C1 segment of cervical spinal cord (tissue), 14 donors: ENCODE data around the gene C1QL1.
A peak's percentile ranks its signal among the peaks of the same experiment; 100 is the strongest.

Experiments
- DNase-seq, 14 donors: peaks; one replicate each; lab custom pipeline; 2025; lab: John Stamatoyannopoulos, UW

Gene C1QL1

GRCh38 chr17:44915862-44916780, 52.0 kb downstream of the C1QL1 start:
- peak in 7 of 14 donors; percentile 41 to 91 (median 71) for DNase-seq

DNA sequence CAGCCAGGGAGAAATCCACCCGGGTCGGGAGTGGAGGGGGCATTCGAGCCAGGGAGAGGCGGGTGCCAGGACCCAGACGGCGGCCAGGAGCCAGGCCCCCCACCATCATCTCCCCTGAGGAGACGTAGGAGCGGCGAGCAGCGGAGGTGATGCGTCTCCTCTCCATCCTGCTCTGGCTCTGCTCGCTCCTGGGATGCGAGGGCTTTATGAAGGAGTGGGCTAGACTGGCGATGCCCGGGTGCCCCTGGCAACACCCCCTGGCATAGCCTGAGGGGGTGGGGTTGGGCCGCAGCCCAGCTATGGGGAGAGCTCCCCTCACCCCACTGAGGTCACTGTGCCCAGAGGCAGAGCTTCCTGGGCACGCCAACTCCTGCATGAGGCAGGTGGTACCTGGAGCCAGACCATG, 52.8 kb downstream of the C1QL1 start, which contains the start of gene GFAP:
GFAP (minus strand) TSS at position 180 of the 406 bp plus-strand sequence; CDS start at position 166, 14 bp downstream.
- peak in 10 of 14 donors; percentile 11 to 82 (median 57) for DNase-seq

GRCh38 chr17:44914698-44915271, 53.3 kb downstream of the C1QL1 start:
- DNase-seq = peak in 2 of 14 donors; percentile 54 to 71

GRCh38 chr17:44914148-44914547, 54.0 kb downstream of the C1QL1 start:
- peak in 2 of 14 donors; percentile 51 to 66 for DNase-seq

DNA sequence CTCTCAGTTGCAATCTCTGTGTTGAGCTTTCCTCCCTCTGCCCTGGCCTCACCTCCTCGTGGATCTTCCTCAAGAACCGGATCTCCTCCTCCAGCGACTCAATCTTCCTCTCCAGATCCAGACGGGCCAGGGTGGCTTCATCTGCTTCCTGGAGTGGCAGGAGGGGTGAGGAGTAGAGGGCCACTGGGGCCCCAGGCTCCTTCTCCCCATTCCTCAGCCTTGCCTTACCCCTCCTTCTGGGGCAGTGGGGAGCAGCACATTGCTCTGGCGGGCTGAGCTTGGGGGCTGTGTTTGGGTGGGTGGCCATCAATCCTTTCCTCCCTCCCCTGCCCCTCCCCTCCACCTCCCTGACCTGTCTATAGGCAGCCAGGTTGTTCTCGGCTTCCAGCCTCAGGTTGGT, 54.4 kb downstream of the C1QL1 start:
- peak in 2 of 14 donors; percentile 58 to 59 for DNase-seq

GRCh38 chr17:44912763-44913544, 55.1 kb downstream of the C1QL1 start:
- DNase-seq = peak in 8 of 14 donors; percentile 14 to 77 (median 48)

GRCh38 chr17:44911133-44912001, 56.7 kb downstream of the C1QL1 start:
- peak in 11 of 14 donors; percentile 10 to 87 (median 69) for DNase-seq

DNA sequence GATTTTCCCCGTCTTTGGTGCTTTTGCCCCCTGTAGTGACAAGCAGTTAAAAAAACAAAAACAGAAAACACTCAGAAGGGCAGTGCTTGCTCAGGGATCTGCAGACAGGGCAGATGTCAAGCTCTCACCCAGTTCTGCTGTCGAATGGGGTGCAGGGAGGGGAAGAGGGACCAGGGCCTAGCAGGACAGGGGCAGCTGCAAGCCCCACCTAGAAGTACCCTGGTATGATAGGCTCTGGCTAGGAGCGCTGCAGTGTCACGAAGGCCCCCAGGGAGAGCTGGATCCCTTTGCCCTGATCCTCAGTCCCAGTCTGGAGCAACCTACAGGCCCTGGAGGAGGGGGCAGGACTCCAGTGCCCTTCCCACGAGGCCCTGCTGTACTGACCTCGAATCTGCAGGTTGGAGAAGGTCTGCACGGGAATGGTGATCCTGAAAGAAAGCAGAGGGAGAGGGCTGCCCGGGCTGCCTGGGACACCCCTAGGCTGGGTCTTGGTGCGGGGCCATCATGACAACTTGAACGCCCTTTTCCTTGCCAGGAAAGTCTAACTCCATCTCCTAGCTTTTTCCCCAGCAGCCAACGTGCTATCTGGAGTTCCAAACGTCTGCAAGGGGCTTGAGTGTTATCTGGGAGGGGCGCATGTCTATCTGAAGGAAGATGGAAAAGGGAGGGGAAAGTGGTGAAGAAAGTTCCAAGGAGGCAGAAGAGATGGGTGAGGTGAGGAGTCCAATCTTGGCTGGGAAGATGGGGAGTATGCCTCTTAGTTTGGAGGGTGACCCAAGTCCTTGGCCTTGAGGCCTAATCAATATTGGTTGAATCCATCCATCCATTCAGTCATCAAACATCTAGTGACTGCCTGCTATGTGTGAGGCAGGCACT, 57.6 kb downstream of the C1QL1 start:
- peak in 2 of 14 donors; percentile 31 to 43 for DNase-seq
